ENCODE measurements around the gene TRPM1.

DNA sequence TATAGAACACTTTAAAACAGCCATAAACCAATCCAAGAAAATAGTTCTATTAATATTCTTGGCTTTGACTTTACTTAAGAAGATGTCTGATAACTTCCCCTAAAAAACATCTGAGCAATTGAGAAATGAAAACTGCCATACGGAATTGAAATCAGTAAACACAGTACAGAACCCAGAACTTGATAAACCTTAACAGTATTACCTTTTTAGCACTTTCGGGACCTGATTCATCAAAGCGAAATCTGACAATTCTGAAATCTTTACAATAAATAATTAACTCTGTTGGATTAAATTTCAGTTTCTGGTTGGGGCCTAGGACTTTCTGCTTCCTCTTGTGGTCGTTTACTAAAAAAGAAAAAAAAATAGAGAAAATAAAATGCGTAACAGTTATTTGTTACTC, 127.4 kb downstream of the TRPM1 start:
- no peak for TF ChIP-seq POLR2A (IDR thresholded peaks at IDR 0.05; ENCODE audit: low read length)
- TF ChIP-seq GATA1 (IDR thresholded peaks at IDR 0.05; ENCODE audit: low read depth, low read length) = no peak

Data from erythroblast (primary cell).